Aorta (tissue), 5 donors: ENCODE measurements around the gene USP11. TPM values are rescaled to one million over a fixed set of nuclear protein-coding genes. Genes with fewer than 3 reads are reported as not detected.
"Not testable (repeated sequence)": the region's sequence is repeated elsewhere in the genome, so short reads cannot be mapped to it uniquely, and the experiment has no call there.

Experiments used
- ATAC-seq: fragments of 200-7000 bp; cut with Tn5 transposase; one replicate; pipeline ENCODE4 v1.9.1; 2022; ENCODE audit warnings: moderate library complexity; ENCODE audit not compliant: low FRiP score
- DNase-seq, 2 donors: peaks; one replicate each; pipeline ENCODE4 v3.0.0-alpha.2; 2020
- H3K27ac ChIP-seq, 2 donors: one replicate each; pipeline ENCODE4 v1.5.1; 2013; ENCODE audit warnings: low read length in 2 of 2, mild to moderate bottlenecking in 2 of 2, moderate library complexity in 2 of 2, control low read depth in 1 of 2, inconsistent platforms in 1 of 2, low read depth in 1 of 2
- H3K27me3 ChIP-seq, 2 donors: one replicate each; pipeline ENCODE4 v1.6.1; 2013; ENCODE audit warnings: control low read depth in 1 of 2, low read length in 1 of 2, mild to moderate bottlenecking in 1 of 2, moderate library complexity in 1 of 2; ENCODE audit not compliant: insufficient read depth in 2 of 2, control insufficient read depth in 1 of 2
- H3K36me3 ChIP-seq, 2 donors: one replicate each; pipeline ENCODE4 v1.6.1; 2013; ENCODE audit warnings: control low read depth in 1 of 2, low read length in 1 of 2, mild to moderate bottlenecking in 1 of 2; ENCODE audit not compliant: insufficient read depth in 2 of 2, control insufficient read depth in 1 of 2
- H3K4me1 ChIP-seq, 2 donors: one replicate each; pipeline ENCODE4 v1.6.1; 2013; ENCODE audit warnings: low read length in 2 of 2, control low read depth in 1 of 2, mild to moderate bottlenecking in 1 of 2, moderate library complexity in 1 of 2; ENCODE audit not compliant: insufficient read depth in 2 of 2, control insufficient read depth in 1 of 2
- H3K4me3 ChIP-seq, 2 donors: one replicate each; pipeline ENCODE4 v1.5.1; 2013; ENCODE audit warnings: low read length in 2 of 2, control low read depth in 1 of 2, mild to moderate bottlenecking in 1 of 2
- H3K9me3 ChIP-seq: one replicate; pipeline ENCODE4 v1.6.1; 2013; ENCODE audit warnings: mild to moderate bottlenecking, low read length; ENCODE audit not compliant: control insufficient read depth
- WGBS, 2 donors: extraction: QIAGEN DNeasy Blood & Tissue Kit; methylation state at CpG; one replicate each; pipeline ENCODE4 v1.1.7; 2013; 5-methylcytosine and 5-hydroxymethylcytosine counted together
- intact Hi-C, 2 donors: fragments of 100-400 bp; cut with DNase I; formaldehyde crosslinking; loops; one replicate each; pipeline versions ENCODE4 v1.14.2 to v1.15.0; 2022
- polyA plus RNA-seq, 2 donors: library from polyadenylated mRNA; stranded (reverse); fragments of 200-250 nt; gene quantifications; one replicate each; pipeline ENCODE4 v1.2.3, GENCODE V29; 2013
- total RNA-seq, 2 donors: library from RNA; stranded (reverse); fragmentation: NEBNext Ultra II Directional; extraction: Animal tissue kit (Norgen Biotek cat#: 25700); gene quantifications; one replicate each; pipeline ENCODE4 v1.2.1, GENCODE V29; 2021
- donor health status: healthy with polysubstance abuse.
- donor health status: Bipolar disorder and iron deficiency.
- donor health status: DM: no; HTN: no; CAD: no.
- donor health status: DM: no; HTN: no; CAD: no.
- donor health status: DM: yes; HTN: yes; CAD: no.

The USP11 gene
- total and polyA plus RNA-seq, 4 donors: 15.3 to 90.3 (median 73.9) TPM

- 77 to 85% methylated on average over 7 of the region's 7 CpGs for WGBS, 2 donors
- ATAC-seq: no peak
- H3K36me3 ChIP-seq: no peaks in the 10 kb centered on the region
- DNase-seq: no peak
- no peak overlapping the region for H3K4me3 ChIP-seq
- H3K4me1 ChIP-seq: no peaks in the 10 kb centered on the region
- no peaks in the 10 kb centered on the region for H3K27me3 ChIP-seq
- intact Hi-C loops: no loop called here
- no peak overlapping the region for H3K27ac ChIP-seq
- H3K9me3 ChIP-seq: no peaks in the 10 kb centered on the region
These were observed 33.8 kb downstream of the USP11 start for GRCh38 chrX:47266643-47267042.

GRCh38 chrX:47272013-47272408, 39.2 kb downstream of the USP11 start:
- Histone ChIP-seq H3K4me3 (no peak overlapping the region), H3K36me3 (no peaks in the 10 kb centered on the region), H3K27ac (no peak overlapping the region), H3K4me1 (no peaks in the 10 kb centered on the region), H3K27me3 (no peaks in the 10 kb centered on the region), H3K9me3 (no peaks in the 10 kb centered on the region)
- WGBS, 2 donors: 56 to 73% methylated on average over 2 of the region's 2 CpGs
- no peak for DNase-seq
- no peak for ATAC-seq
- intact Hi-C loops: no loop called here

- 75 to 78% methylated on average over 7 of the region's 7 CpGs for WGBS, 2 donors
- Histone ChIP-seq H3K4me1 (no peaks in the 10 kb centered on the region), H3K36me3 (no peaks in the 10 kb centered on the region), H3K4me3 (no peak overlapping the region), H3K9me3 (no peaks in the 10 kb centered on the region), H3K27ac (no peak overlapping the region), H3K27me3 (no peaks in the 10 kb centered on the region)
- no peak for ATAC-seq
- DNase-seq: no peak
- intact Hi-C loops: no loop called here
These were observed 40.4 kb downstream of the USP11 start for GRCh38 chrX:47273011-47273730.

DNA sequence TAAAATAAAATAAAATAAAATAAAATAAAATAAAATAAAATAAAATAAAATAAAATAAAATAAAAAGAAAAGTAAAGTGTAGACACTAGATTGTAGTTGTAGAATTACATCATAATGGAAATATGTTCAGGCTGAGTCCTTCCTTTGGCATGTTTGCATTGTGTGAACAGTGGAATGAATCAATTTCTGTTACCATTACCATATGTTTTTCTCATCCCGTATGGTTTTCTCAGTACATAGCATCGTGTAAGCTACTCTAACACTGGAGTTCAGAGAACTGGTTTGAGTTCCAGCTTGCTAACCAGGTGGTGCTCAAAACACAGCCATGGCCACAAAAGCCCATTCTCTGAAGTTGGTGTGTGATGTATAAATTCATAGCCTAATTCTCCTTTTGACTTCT, 45.9 kb downstream of the USP11 start:
- ATAC-seq: no peak
- H3K36me3 ChIP-seq: no peaks in the 10 kb centered on the region
- H3K27me3 ChIP-seq: no peaks in the 10 kb centered on the region
- intact Hi-C loops: no loop called here
- no peak overlapping the region for H3K4me3 ChIP-seq
- no peak for DNase-seq
- 23 to 31% methylated on average over 2 of the region's 2 CpGs for WGBS, 2 donors
- H3K9me3 ChIP-seq: no peaks in the 10 kb centered on the region
- no peak overlapping the region for H3K27ac ChIP-seq
- H3K4me1 ChIP-seq: no peaks in the 10 kb centered on the region

GRCh38 chrX:47283015-47283771, 50.4 kb downstream of the USP11 start:
- ATAC-seq (no peak), DNase-seq (no peak)
- H3K27me3 ChIP-seq: no peaks in the 10 kb centered on the region
- no peak overlapping the region for H3K4me3 ChIP-seq
- H3K9me3 ChIP-seq: no peaks in the 10 kb centered on the region
- no peak overlapping the region for H3K27ac ChIP-seq
- intact Hi-C loops: no loop called here
- WGBS, 2 donors: 43 to 59% methylated on average over 18 of the region's 18 CpGs
- H3K4me1 ChIP-seq: no peaks in the 10 kb centered on the region
- no peaks in the 10 kb centered on the region for H3K36me3 ChIP-seq

DNA sequence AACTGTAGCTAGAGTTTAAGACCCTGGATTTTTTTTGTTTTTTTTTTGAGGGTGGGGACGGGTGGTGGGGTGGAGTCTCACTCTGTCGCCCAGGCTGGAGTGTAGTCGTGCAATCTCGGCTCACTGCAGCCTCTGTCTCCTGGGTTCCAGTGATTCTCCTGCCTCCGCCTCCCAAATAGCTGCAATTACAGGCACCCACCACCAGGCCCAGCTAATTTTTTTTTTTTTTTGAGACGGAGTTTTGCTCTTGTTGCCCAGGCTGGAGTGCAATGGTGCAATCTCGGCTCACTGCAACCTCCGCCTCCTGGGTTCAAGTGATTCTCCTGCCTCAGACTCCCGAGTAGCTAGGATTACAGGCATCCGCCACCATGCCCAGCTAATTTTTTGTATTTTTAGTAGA, 51.8 kb downstream of the USP11 start:
- intact Hi-C loops, H3K9me3 ChIP-seq, H3K27me3 ChIP-seq, ATAC-seq, H3K36me3 ChIP-seq, DNase-seq, H3K4me1 ChIP-seq, H3K4me3 ChIP-seq, H3K27ac ChIP-seq: not testable (repeated sequence)
- WGBS, 2 donors: 86 to 92% methylated on average over 9 to 10 of the region's 10 CpGs

- H3K27me3 ChIP-seq: no peaks in the 10 kb centered on the region
- no peak for DNase-seq
- no peaks in the 10 kb centered on the region for H3K36me3 ChIP-seq
- intact Hi-C loops: no loop called here
- H3K4me3 ChIP-seq: no peak overlapping the region
- H3K27ac ChIP-seq: no peak overlapping the region
- no peak for ATAC-seq
- H3K9me3 ChIP-seq: no peaks in the 10 kb centered on the region
- 57 to 64% methylated on average over 6 of the region's 6 CpGs for WGBS, 2 donors
- H3K4me1 ChIP-seq: no peaks in the 10 kb centered on the region
These were observed 53.1 kb downstream of the USP11 start for GRCh38 chrX:47285836-47286320.

- intact Hi-C loops: no loop called here
- no peaks in the 10 kb centered on the region for H3K36me3 ChIP-seq
- H3K4me3 ChIP-seq: no peak overlapping the region
- DNase-seq: no peak
- H3K27me3 ChIP-seq: no peaks in the 10 kb centered on the region
- no peaks in the 10 kb centered on the region for H3K4me1 ChIP-seq
- H3K9me3 ChIP-seq: no peaks in the 10 kb centered on the region
- ATAC-seq: no peak
- H3K27ac ChIP-seq: no peak overlapping the region
- WGBS, 2 donors: 55 to 77% methylated on average over 5 of the region's 5 CpGs
These were observed 60.3 kb downstream of the USP11 start for GRCh38 chrX:47293106-47293505.
